HG03575 (cell line): ENCODE measurements around the gene MICAL1.
"Not testable (repeated sequence)": the region's sequence is repeated elsewhere in the genome, so short reads cannot be mapped to it uniquely, and the experiment has no call there.

Experiments
- ATAC-seq: cut with Tn5 transposase; IDR thresholded peaks from one replicate; pipeline ENCODE4 v1.9.1; 2021; ENCODE audit not compliant: unreplicated experiment, insufficient number of reproducible peaks, low FRiP score; ENCODE audit errors: extremely low read depth

Gene MICAL1

GRCh38 chr6:109478841-109479624 lies 23.5 kb upstream of the MICAL1 start:
- ATAC-seq: no peak

- no peak for ATAC-seq
Measured at GRCh38 chr6:109478222-109478805, 22.7 kb upstream of the MICAL1 start.

DNA sequence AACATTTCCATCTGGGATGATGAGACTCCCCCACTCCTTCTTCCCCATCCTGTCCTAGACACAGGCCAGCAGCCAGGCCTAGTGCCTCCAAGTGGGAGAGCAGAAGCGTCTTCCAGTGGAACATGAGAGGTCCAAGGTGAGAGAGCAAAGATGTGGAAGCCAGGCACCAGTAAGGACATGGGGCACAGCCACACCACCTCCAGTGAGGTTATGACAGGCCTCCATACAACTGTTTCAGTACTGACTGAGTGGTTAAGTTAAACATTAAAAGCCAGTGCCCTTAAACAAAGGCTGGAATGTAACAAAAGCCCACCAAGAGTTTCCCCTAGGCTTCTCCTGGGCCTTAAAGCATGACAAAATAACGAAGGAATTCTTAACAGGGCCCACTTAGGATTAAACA lies 22.2 kb upstream of the MICAL1 start:
- no peak for ATAC-seq

- ATAC-seq: no peak
Measured at GRCh38 chr6:109477184-109477583, 21.6 kb upstream of the MICAL1 start.

DNA sequence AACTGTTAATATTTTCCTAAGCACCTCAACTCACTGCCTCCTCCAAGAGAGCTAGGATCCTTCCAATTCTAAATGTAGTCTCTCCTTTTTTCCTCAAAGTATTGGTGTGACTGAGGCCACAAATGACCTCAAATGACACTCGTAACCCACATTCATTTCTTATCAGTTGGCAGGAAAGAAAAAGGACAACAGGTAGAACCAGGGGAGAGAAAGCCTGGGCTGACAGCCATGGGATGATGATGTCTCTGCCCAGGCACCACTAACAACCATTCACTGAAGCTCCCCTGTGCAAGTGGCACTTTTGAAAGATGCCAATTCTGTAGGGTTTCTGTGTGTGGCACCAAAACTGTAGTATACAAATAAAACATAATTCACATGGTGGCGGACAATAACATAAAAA lies 20.1 kb upstream of the MICAL1 start:
- ATAC-seq: no peak

GRCh38 chr6:109474995-109475394 lies 19.4 kb upstream of the MICAL1 start:
- no peak for ATAC-seq

GRCh38 chr6:109473120-109473519 lies 17.5 kb upstream of the MICAL1 start:
- ATAC-seq: no peak

DNA sequence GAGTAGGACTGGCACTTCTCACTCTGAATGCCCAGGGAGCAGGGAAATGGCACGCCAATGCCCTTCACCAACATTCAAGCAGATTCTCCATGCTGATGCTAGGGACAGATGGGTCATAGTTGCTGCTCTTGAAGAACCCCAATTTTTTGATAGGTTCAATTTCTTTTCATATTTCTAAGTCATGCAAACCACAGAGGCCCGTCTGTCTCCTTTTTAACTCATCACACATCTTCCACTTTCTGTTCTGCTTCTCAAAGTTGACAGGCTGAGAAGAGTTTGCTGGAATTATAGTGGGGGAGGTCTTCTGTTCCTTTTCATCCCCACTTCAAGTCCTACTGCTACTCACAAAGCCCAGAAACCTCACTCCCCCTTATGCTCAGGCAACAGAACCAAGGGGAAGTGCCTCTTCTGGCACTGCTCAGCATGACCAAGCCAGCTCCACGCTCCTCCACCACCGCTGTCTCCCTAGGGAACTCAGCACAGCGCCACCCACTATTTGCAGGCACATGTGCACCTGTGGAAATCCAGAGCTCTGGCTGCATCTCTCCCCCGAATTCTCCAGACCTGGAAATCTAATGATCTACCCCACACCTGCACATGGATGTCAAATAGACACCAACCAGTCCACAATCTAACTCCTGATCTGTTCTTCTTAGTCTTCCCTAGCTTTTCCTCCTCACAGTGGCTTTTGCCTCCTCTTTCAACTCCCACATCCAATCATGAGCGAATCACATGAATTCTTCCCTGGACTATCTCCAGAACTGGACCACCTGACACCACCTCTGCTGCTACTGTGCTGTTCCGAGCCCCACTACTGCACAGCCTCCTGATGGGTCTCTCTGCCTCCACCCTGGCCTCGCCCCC lies 16.8 kb upstream of the MICAL1 start:
- ATAC-seq: no peak

DNA sequence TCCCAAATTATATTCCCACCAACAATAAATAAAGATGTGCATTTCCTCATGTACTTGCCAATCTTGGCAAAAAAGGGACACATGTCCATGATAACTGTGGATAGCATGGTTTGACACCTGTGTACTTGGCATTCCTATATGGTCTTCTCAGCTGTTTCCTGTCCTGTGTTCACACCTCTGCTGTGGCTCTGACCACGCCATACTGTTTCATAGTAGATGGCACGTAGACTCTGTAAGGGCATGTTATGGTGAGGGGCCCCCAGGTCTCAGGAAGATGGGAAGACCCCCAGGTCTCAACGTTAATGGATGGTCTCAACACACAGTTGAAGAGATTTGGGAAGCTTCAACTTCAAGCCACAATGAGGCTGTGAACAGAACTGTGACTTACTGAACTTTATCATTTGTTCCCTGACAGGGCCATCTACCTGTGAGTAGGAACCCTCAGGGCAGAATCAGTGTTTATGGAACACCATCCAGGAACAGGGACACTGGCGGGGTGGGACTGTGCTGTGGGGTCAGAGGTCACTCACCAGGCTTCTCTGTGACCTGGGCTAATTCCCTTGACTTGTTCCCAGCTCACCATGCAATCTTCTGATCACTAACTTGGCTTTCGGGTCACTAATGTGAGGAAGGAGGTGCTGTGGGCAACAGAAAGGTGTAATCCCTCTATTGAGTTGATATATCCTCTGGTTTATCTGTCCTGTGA lies 15.7 kb upstream of the MICAL1 start:
- ATAC-seq: no peak

DNA sequence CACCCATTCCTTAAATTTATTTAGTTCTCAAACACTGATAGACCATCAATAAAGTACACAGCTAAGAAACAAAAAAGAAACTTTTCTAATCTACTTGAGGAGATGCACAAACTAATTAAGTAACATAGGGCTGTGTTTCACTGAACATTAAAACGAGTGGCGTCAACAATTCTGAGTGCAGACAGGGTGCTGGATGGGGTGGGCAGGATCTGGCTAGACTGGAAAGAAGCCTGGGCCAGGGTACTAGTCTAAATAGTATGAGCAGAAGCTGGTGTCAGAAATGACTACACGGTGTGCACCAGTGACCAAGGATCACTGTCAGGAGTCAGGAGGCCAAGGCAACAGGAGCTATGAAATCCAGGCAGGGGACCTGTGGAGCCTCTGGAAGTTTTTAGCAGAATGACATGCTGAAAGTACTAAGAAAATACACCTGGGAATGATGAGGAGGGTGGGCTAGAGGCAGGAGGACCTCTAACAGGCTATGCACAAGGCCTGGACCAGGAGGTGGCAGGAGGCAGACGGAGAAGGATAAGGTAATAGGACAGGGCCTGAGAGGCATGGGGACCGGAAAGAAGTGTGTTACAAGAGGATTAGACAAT lies 14.1 kb upstream of the MICAL1 start:
- ATAC-seq: no peak

DNA sequence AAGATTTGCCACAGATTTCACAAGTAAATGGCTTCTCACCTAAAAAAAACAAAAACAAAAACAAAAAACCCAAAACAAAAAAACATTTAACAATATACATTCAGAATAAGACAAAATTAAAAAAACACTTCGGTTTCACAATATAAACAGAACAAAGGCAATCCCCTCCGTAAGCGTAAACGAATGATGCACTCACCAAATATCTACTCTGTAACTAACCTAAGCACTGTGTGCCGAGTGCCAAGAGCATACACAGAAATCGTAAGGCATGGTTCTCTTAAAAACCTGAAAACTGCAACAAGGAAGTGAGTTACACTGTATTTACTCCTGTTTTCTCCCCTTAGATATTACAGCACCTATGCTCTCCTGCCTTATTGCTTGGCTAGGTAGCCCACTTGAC lies 12.1 kb upstream of the MICAL1 start:
- ATAC-seq: no peak

DNA sequence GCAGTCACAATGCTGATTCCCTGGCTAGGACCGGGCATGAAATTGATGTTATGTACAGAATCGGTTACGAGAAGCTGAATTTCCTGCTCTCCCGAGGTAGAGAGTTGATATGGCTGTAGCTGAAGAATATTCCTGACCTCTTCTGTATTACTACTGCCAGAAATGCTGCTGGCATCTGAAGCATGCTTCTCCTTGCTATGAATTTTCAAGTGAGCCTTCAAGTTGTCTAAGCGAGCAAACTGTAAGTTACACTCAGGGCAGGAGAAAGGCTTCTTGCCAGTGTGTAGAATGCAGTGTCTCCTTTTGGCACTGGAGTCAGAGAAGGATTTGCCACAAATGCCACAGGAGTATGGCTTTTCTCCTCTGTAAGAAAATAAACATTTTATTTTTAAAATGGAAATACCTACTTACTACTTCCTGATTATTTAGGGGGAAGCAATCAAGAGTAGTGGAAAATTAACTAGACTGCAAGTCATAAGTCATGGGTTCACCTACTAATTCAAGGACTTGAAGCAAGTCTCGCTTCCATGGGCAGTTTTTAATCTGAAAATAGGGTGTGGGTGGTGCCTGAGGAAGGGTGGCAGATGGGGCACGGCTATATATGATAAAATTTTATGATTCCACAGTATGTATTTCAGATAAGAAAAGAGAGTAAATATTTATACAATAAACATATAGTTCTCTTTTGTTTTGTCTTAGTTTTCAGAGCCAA lies 10.8 kb upstream of the MICAL1 start:
- no peak for ATAC-seq

- no peak for ATAC-seq
Measured at GRCh38 chr6:109465772-109466171, 10.2 kb upstream of the MICAL1 start.

GRCh38 chr6:109461733-109462526 lies 6.4 kb upstream of the MICAL1 start:
- ATAC-seq: no peak

GRCh38 chr6:109461205-109461604 lies 5.6 kb upstream of the MICAL1 start:
- not testable (repeated sequence) for ATAC-seq

- ATAC-seq: no peak
Measured at GRCh38 chr6:109460161-109460829, 4.7 kb upstream of the MICAL1 start.
